Cardiac fibroblast (primary cell): ENCODE results near the gene IRF7.

Experiments
- DNase-seq, 2 donors: peaks; one replicate each; pipeline versions ENCODE4 v3.0.0 to v3.0.0-alpha.2; 2010; ENCODE audit warnings: low read depth in 2 of 2
- H3K4me3 ChIP-seq, 2 donors: replicated peaks in 1 of 2; 1 replicate in 1 of 2; 2 replicates in 1 of 2; pipeline ENCODE4 v1.5.1; 2011; ENCODE audit warnings: low read depth in 2 of 2, low read length in 2 of 2, mild to moderate bottlenecking in 2 of 2, moderate library complexity in 1 of 2
- TF ChIP-seq, protein P1 (sequence below): IDR thresholded peaks from one replicate; pipeline ENCODE4 v1.5.1; 2011; ENCODE audit warnings: low read depth, mild to moderate bottlenecking, low read length, inconsistent platforms

The IRF7 gene

DNA sequence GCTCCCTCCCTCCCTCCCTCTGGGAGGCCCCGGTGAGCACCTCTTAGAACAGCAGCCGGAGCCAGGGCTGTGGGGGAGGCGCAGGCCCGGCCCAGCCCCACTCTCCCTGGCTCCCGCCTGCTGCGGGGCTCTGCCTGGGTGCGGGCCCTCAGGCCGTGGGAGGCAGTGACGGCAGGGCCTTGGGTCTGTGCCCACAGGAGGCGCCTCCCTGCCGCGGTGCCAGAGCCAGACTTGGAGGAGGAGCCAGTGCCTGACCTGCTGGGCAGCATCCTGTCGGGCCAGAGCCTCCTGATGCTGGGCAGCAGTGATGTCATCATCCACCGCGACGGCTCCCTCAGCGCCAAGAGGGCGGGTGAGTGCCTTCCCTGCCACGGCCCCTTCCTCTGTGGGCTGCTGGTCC lies 9.5 kb downstream of the IRF7 start:
- no peak overlapping the region for H3K4me3 ChIP-seq
- TF ChIP-seq, protein P1, sequence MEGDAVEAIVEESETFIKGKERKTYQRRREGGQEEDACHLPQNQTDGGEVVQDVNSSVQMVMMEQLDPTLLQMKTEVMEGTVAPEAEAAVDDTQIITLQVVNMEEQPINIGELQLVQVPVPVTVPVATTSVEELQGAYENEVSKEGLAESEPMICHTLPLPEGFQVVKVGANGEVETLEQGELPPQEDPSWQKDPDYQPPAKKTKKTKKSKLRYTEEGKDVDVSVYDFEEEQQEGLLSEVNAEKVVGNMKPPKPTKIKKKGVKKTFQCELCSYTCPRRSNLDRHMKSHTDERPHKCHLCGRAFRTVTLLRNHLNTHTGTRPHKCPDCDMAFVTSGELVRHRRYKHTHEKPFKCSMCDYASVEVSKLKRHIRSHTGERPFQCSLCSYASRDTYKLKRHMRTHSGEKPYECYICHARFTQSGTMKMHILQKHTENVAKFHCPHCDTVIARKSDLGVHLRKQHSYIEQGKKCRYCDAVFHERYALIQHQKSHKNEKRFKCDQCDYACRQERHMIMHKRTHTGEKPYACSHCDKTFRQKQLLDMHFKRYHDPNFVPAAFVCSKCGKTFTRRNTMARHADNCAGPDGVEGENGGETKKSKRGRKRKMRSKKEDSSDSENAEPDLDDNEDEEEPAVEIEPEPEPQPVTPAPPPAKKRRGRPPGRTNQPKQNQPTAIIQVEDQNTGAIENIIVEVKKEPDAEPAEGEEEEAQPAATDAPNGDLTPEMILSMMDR = no peak
- peak; percentile 51 to 84 for DNase-seq

DNA sequence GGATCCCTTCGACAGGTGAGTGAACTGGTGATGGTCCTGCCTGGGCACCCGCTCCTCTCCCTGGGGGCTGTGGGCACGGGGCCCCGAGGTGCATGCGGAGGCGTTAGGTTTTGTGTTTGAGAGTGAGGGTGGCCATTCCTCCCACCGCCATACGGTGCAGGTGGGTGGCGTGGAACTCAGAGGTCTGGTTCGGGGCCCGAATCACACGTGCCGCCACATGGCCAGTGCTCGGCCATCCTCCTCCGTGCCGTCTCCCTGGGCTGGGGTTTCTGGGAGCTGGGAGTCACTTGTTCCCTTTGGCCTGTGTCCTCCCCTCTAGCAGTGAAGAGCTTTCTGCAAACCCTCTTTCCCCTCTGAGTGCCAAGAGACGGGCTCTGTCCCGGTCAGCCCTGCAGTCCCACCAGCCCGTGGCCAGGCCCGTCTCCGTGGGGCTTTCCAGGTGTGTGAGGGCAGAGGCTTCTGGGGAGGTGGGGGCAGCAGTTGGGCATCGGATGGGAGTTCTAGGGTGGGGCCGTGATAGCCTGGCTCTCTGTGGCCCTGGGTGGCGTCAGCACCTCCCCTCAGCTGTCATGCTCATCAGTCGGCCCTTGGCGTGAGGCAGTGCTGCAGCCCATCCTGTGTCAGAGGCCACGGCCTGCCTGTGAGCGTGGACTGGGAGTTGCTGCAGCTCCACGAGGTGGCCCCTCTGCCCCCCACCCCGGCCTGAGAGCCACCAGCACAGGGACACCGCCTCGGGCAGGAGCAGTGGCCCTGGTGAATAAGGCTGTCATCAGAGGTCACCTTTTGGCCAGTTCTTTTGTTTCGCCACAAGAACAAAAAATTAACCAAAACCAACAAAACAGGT lies 10.2 kb downstream of the IRF7 start:
- no peak for DNase-seq
- H3K4me3 ChIP-seq = no peak overlapping the region
- TF ChIP-seq, protein P1 = no peak

DNA sequence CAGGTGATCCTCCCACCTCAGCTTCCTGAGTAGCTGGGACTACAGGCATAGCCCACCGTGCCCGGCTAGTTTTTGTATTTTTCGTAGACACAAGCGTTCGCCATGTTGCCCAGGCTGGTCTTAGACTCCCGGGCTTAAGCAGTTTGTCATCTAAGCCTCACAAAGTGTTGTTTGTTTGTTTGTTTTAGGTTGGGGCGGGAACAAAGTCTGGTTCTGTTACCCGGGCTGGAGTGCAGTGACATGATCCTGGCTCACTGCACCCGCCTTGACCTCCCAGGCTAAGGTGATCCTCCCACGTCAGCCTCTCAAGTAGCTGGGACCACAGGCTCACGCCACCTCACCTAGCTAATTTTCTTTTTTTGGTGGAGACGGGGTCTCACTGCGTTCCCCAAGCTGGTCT lies 12.6 kb downstream of the IRF7 start:
- H3K4me3 ChIP-seq = no peak overlapping the region
- TF ChIP-seq, protein P1 = no peak
- no peak for DNase-seq

DNA sequence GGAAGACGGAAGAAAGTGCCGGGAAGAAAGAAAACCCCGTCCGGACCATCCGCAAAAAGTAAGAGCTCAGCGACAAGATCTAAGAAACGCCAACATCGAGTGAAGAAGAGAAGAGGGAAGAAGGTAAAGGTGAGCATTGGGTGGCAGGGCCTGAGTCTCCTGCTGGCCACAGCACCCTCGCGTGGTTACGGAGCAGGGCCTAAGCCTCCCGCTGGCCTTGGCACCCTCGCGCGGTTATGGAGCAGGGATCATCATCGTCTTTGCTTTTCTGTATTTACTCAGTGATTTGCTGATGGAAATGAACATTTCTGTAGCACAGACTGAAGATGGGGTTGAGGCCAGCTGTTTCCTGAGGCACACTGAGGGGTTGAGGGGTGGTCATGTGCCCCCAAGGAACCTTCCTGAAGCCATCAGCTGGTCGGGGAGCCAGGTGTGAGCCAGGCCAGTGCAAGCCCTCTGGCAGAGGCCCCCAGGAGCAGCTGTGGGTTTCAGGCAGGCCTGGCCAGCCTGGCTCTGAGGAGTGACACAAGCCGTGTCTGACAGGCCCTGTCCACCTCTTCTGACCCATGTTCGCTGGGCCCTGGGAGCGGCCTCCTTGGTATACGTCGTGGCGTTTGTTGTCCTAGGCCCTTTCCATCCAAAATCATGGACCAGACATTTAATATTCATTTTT lies 14.0 kb downstream of the IRF7 start:
- no peak for DNase-seq
- H3K4me3 ChIP-seq = no peak overlapping the region
- TF ChIP-seq, protein P1 = no peak

DNA sequence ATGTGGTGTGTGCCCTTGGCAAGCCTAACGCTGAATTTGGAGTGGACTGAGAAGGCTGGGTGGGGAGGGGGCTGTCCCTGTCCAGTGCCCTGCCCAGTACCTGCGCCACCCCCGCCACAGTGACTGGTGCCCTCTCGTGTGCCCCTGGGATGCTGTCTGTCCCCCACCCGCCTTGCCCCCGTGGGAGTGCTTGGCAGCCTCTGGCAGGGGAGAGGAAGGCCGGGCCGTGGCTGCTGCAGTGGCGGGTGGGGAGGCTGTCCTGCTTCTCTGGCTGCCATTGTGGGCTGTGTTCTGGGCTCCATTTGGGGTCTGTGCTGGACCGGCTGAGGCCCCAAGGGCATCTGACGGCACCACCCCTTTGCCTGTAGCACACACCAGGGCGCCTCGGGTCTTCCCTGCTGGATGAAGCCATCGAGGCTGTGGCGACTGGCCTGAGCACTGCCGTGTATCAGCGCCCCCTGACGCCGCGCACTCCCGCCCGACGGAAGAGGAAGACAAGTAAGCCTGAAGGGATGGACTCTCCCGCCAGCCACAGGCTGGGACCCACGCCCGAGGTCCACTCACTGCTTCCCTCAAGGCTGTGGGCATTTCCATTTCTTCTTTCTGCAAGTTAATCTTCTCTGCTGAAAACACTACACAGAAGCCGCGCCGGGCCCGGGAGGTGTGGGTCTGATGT lies 17.6 kb downstream of the IRF7 start:
- TF ChIP-seq, protein P1 = no peak
- no peak overlapping the region for H3K4me3 ChIP-seq
- DNase-seq = no peak

DNA sequence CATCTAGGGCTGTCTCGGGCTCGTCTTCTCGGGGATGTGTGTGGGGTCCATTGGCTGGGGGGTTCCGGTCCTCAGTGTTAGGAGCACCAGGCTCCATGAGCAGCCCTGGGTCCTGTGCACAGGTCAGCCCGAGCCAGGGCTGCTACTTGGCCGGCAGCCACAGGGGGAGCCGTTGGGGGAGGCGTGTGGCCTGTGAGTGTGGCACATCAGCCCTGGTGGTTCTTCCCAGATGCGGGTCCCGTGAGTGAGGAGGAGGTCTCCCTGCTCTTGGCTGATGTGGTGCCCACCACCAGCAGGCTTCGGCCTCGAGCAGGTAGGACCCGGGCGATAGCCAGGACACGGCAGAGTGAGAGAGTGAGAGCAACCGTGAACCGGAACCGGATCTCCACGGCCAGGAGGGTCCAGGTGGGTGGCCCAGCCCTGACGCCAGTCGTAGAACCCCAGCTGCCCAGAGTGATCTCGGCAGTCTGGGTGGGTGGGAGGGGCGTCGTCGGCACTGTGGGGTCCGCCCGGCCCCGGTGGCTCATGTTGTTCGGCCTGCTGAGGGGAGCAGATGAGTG lies 18.5 kb downstream of the IRF7 start:
- no peak for DNase-seq

More for the DNA sequence above, 18.5 kb downstream of the IRF7 start:
- no peak overlapping the region for H3K4me3 ChIP-seq
- TF ChIP-seq, protein P1 = peak; percentile 5
